ENCODE measurements around the gene POLE. TPM values are rescaled to one million over a fixed set of nuclear protein-coding genes. Genes with fewer than 3 reads are reported as not detected.

The POLE gene
- total and polyA plus RNA-seq, 9 of the 15 experiments (the other 6 are each of a cell fraction or from before 2014, with no cell fraction given): 2.4 to 154 (median 49.6) TPM

DNA sequence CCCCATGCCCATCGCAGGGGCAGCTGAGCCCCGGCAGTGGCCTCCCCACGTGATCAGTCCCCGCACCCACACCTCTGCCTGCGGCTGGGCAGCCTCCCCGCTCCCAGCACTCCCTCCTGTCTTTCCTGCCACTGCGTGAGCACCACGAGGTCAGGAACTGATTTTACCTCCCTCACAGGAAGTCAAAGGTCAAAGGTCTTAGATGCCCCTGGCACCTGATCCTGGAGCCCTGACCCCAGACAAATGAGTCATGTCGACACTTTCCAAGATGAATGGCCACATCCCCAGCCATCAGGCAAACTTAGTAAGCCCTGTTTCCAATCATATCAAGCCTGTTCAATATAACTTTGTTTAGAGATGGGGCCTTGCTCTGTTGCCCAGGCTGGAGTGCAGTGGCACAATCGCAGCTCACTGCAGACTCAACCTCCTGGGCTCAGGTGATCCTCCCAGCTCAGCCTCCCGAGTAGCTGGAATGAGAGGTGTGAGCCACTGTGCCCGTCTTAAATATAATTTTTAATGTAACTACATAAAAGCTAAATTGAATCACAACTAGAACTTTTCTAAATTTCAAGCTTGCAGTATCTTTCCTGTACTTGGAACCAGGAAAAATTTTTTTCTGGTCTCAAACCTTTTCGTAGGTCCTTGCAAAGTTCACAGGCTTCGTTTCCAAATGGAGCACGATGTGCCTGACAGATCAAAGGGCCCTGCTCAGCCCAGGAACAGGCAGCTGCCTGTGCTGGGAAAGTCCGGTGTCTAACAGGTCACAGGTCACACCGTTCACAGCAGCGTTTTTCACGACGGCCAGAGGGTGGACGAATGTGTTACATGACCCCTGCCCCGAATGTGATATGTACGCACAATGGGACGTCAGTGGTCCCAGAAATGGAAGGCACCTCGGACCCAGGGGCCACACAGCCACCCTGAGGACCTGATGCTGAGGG lies 78.6 kb downstream of the POLE start:
- no peak overlapping the region for H2AFZ ChIP-seq (ENCODE audit: low read depth, low read length)
- DNase-seq (ENCODE audit: extremely low read depth in 1 of 4, low spot score in 3 of 4) (no peak), ATAC-seq (peak; percentile 48), FAIRE-seq (no peak)
- H3K4me2 ChIP-seq (ENCODE audit: insufficient read depth, low read length): no peak overlapping the region
- H3K27me3 ChIP-seq (ENCODE audit: control insufficient read depth in 2 of 2, insufficient read depth in 2 of 2, low read length in 2 of 2): peaks cover 55 to 81% of the 10 kb centered on the region in 2 experiments
- BruUV-seq (replicated peaks): no TSS peak
- H3K36me3 ChIP-seq (ENCODE audit: control insufficient read depth, insufficient read depth, low read length): no peaks in the 10 kb centered on the region
- intact Hi-C loops (cut with micrococcal nuclease): no loop called here
- POLR2A ChIA-PET: interaction anchor here (1.0 to 2.4 kb wide), 2 partner anchors 9 to 12 kb away, joined by 3 to 8 read pairs; no protein-coding TSS in a partner anchor
- H3K9me3 ChIP-seq (replicated peaks; ENCODE audit: control insufficient read depth, insufficient read depth, low read depth, low read length): no peaks in the 10 kb centered on the region
- no peak overlapping the region for H3K27ac ChIP-seq (ENCODE audit: extremely low read depth, low read depth, low read length)
- 8% methylated on average over 23 of the region's 25 CpGs for WGBS (ENCODE audit: insufficient coverage, low coverage, missing lambda C conversion rate)
- peaks cover 0 to 36% of the 10 kb centered on the region in 2 experiments; a peak in 3 of 5 replicates for H3K4me1 ChIP-seq (replicated peaks in 1 of 2; ENCODE audit: control insufficient read depth in 2 of 2, insufficient read depth in 2 of 2, low read length in 2 of 2)
- H4K20me1 ChIP-seq (replicated peaks; ENCODE audit: control insufficient read depth, insufficient read depth, low read length): no peaks in the 10 kb centered on the region; the same call in 1 of the 2 replicates
- H3K79me2 ChIP-seq (ENCODE audit: control insufficient read depth, insufficient read depth, low read length): no peaks in the 10 kb centered on the region
- no peaks in the 10 kb centered on the region for H3K9me1 ChIP-seq (ENCODE audit: control insufficient read depth, insufficient read depth, low read length)
- H3K4me3 ChIP-seq: no peak overlapping the region
- in situ Hi-C loops (cut with MboI): no loop called here
- no peak overlapping the region for H3K9ac ChIP-seq (ENCODE audit: insufficient read depth in 1 of 2, low read depth in 2 of 2, low read length in 2 of 2)
- CTCF ChIA-PET (ENCODE audit: low intra/inter-chr PET ratio): interaction anchor here (0.6 kb wide), 1 partner anchor 194 kb away, joined by 3 read pairs; no protein-coding TSS in a partner anchor
- no peak for TF ChIP-seq ILF3 (IDR thresholded peaks at IDR 0.05; ENCODE audit: borderline replicate concordance)
- no peak for TF ChIP-seq HBP1 (CRISPR knock-in tag; IDR thresholded peaks at IDR 0.05)
- TF ChIP-seq BCL6 (CRISPR knock-in tag; IDR thresholded peaks at IDR 0.05): no peak
- TF ChIP-seq NR2C1 (IDR thresholded peaks at IDR 0.05): peak; percentile 76
- peak; percentile 84 for TF ChIP-seq NR2C1 (tag; IDR thresholded peaks at IDR 0.05)
- TF ChIP-seq KDM1A (IDR thresholded peaks at IDR 0.05): peak in 1 of 2 experiments; percentile 35; a peak in 2 of 4 replicates
- no peak for TF ChIP-seq PTBP1 (IDR thresholded peaks at IDR 0.05; ENCODE audit: low read depth, low read length)
- TF ChIP-seq IRF2 (CRISPR knock-in tag; IDR thresholded peaks at IDR 0.05): peak; percentile 48; the same call in 1 of the 2 replicates
- TF ChIP-seq, protein P1, sequence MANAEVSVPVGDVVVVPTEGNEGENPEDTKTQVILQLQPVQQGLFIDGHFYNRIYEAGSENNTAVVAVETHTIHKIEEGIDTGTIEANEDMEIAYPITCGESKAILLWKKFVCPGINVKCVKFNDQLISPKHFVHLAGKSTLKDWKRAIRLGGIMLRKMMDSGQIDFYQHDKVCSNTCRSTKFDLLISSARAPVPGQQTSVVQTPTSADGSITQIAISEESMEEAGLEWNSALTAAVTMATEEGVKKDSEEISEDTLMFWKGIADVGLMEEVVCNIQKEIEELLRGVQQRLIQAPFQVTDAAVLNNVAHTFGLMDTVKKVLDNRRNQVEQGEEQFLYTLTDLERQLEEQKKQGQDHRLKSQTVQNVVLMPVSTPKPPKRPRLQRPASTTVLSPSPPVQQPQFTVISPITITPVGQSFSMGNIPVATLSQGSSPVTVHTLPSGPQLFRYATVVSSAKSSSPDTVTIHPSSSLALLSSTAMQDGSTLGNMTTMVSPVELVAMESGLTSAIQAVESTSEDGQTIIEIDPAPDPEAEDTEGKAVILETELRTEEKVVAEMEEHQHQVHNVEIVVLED (CRISPR knock-in tag; IDR thresholded peaks at IDR 0.05): no peak
- no peak for TF ChIP-seq SUPT5H (IDR thresholded peaks at IDR 0.05)
- TF ChIP-seq NR2C2 (CRISPR knock-in tag; IDR thresholded peaks at IDR 0.05): peak; percentile 70; the same call in 1 of the 2 replicates
- TF ChIP-seq NR2C2 (tag; IDR thresholded peaks at IDR 0.05): peak; percentile 87
- no peak for TF ChIP-seq FOS (IDR thresholded peaks at IDR 0.05; ENCODE audit: extremely low read depth, insufficient read length)
- 0 out of 2 replicates have a peak, but pooled peaks have one; percentile 6 for TF ChIP-seq ZNF121 (CRISPR knock-in tag; conservative IDR thresholded peaks at IDR 0.05)
- TF ChIP-seq, protein P2, sequence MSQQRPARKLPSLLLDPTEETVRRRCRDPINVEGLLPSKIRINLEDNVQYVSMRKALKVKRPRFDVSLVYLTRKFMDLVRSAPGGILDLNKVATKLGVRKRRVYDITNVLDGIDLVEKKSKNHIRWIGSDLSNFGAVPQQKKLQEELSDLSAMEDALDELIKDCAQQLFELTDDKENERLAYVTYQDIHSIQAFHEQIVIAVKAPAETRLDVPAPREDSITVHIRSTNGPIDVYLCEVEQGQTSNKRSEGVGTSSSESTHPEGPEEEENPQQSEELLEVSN (IDR thresholded peaks at IDR 0.05; ENCODE audit: borderline replicate concordance in 1 of 2, extremely low read depth in 1 of 2, insufficient read depth in 1 of 2, insufficient read length in 1 of 2, low read depth in 1 of 2, low read length in 1 of 2, poor library complexity in 1 of 2, severe bottlenecking in 1 of 2): peak in 1 of 2 experiments; percentile 12
- TF ChIP-seq CXXC5 (CRISPR knock-in tag; IDR thresholded peaks at IDR 0.05): no peak
- no peak for TF ChIP-seq TBP (optimal IDR thresholded peaks at IDR 0.05; ENCODE audit: low read depth, low read length)
- TF ChIP-seq DDX20 (tag; IDR thresholded peaks at IDR 0.05; ENCODE audit: low read depth): no peak
